ENCODE data around the gene RASIP1.
"Not testable (repeated sequence)": the region's sequence is repeated elsewhere in the genome, so short reads cannot be mapped to it uniquely, and the experiment has no call there.

Gene RASIP1

GRCh38 chr19:48740164-48740972 is at the start of gene RASIP1:
RASIP1 (minus strand) TSS chr19:48740610; CDS start chr19:48740282, 328 bp downstream.
- DNase-seq (ENCODE audit: low read depth, low spot score) = no peak

GRCh38 chr19:48787331-48787730 is 46.9 kb upstream of the RASIP1 start:
- not testable (repeated sequence) for DNase-seq (ENCODE audit: low read depth, low spot score)

GRCh38 chr19:48786422-48786821 is 46.0 kb upstream of the RASIP1 start:
- DNase-seq (ENCODE audit: low read depth, low spot score) = not testable (repeated sequence)

GRCh38 chr19:48784527-48784926 is 44.1 kb upstream of the RASIP1 start:
- no peak for DNase-seq (ENCODE audit: low read depth, low spot score)

- DNase-seq (ENCODE audit: low read depth, low spot score) = peak; percentile 14
These were observed 40.4 kb upstream of the RASIP1 start for GRCh38 chr19:48780631-48781391.

- no peak for DNase-seq (ENCODE audit: low read depth, low spot score)
These were observed 39.2 kb upstream of the RASIP1 start for GRCh38 chr19:48779636-48780035.

GRCh38 chr19:48777720-48778119 is 37.3 kb upstream of the RASIP1 start:
- peak; percentile 38 for DNase-seq (ENCODE audit: low read depth, low spot score)

- DNase-seq (ENCODE audit: low read depth, low spot score) = no peak
These were observed 36.7 kb upstream of the RASIP1 start for GRCh38 chr19:48777139-48777538.

- no peak for DNase-seq (ENCODE audit: low read depth, low spot score)
These were observed 32.1 kb upstream of the RASIP1 start for GRCh38 chr19:48772503-48772953.

- DNase-seq (ENCODE audit: low read depth, low spot score) = no peak
These were observed 30.5 kb upstream of the RASIP1 start for GRCh38 chr19:48770734-48771472.

GRCh38 chr19:48770266-48770665 is 29.9 kb upstream of the RASIP1 start:
- no peak for DNase-seq (ENCODE audit: low read depth, low spot score)

GRCh38 chr19:48768994-48769713 is 28.7 kb upstream of the RASIP1 start:
- DNase-seq (ENCODE audit: low read depth, low spot score) = no peak

- DNase-seq (ENCODE audit: low read depth, low spot score) = not testable (repeated sequence)
These were observed 27.9 kb upstream of the RASIP1 start for GRCh38 chr19:48768171-48768753.

- not testable (repeated sequence) for DNase-seq (ENCODE audit: low read depth, low spot score)
These were observed 25.4 kb upstream of the RASIP1 start for GRCh38 chr19:48765816-48766215.

- no peak for DNase-seq (ENCODE audit: low read depth, low spot score)
These were observed 20.2 kb upstream of the RASIP1 start for GRCh38 chr19:48760504-48761205.

GRCh38 chr19:48757741-48758144 is 17.3 kb upstream of the RASIP1 start:
- DNase-seq (ENCODE audit: low read depth, low spot score) = no peak

GRCh38 chr19:48757089-48757675 is 16.8 kb upstream of the RASIP1 start:
- peak; percentile 42 for DNase-seq (ENCODE audit: low read depth, low spot score)

- no peak for DNase-seq (ENCODE audit: low read depth, low spot score)
These were observed 16.3 kb upstream of the RASIP1 start for GRCh38 chr19:48756686-48757085.

GRCh38 chr19:48756212-48756611 is 15.8 kb upstream of the RASIP1 start:
- no peak for DNase-seq (ENCODE audit: low read depth, low spot score)

- DNase-seq (ENCODE audit: low read depth, low spot score) = no peak
These were observed 15.4 kb upstream of the RASIP1 start for GRCh38 chr19:48755787-48756186.
